Renal cortical epithelial cell (primary cell): ENCODE data around the gene RNU4-1. TPM values are rescaled to one million over a fixed set of nuclear protein-coding genes. Genes with fewer than 3 reads are reported as not detected.
"Not testable (repeated sequence)": the region's sequence is repeated elsewhere in the genome, so short reads cannot be mapped to it uniquely, and the experiment has no call there.

Source experiments
- DNase-seq: peaks from one replicate; pipeline ENCODE4 v3.0.0-alpha.2; 2011; ENCODE audit warnings: low read depth
- total RNA-seq: library from RNA; depleted of rRNA; stranded (reverse); fragments of >200 nt; gene quantifications from 2 replicates; pipeline ENCODE4 v1.2.3, GENCODE V29; 2014

The RNU4-1 gene
- total RNA-seq = under 0.01 TPM in 2 replicates

DNA sequence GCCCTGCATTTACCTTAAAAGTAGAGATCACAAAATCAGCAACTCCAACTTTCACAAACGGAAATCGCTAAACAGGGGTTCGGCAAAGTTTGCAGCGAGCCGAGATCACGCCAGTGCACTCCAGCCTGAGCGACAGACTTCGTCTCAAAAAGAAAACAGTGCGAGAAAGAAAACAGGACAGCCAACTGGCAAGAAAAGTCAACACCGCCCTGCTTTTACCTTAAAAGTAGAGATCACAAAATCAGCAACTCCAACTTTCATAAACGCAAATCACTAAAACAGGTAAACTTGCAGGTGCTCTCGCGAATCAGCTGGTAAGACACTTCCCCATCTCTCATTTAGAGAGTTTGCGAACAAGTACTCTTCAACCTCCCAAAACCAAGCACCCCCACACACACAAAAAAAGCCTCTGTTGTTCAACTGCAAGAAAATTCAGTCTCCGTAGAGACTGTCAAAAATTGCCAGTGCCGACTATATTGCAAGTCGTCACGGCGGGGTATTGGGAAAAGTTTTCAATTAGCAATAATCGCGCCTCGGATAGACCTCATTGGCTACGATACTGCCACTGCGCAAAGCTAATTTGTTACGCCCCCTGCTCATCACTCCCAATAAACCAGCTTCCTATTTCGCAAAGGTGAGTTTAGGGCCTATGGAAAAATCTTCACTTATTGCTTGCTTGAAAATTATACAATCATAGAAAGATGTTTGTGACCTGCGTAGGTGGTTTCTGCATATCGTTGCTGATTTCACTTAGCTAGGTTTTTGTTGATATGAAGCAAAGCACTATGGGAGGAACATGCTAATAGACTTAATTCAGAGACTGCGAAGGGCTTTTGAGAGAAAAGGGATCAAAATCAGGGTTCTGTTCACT, at the start of gene RNU4-1:
Gene RNU4-1, minus strand, starts transcription at position 577 of the 871 bp plus-strand sequence.
- DNase-seq = peak; percentile 95

DNA sequence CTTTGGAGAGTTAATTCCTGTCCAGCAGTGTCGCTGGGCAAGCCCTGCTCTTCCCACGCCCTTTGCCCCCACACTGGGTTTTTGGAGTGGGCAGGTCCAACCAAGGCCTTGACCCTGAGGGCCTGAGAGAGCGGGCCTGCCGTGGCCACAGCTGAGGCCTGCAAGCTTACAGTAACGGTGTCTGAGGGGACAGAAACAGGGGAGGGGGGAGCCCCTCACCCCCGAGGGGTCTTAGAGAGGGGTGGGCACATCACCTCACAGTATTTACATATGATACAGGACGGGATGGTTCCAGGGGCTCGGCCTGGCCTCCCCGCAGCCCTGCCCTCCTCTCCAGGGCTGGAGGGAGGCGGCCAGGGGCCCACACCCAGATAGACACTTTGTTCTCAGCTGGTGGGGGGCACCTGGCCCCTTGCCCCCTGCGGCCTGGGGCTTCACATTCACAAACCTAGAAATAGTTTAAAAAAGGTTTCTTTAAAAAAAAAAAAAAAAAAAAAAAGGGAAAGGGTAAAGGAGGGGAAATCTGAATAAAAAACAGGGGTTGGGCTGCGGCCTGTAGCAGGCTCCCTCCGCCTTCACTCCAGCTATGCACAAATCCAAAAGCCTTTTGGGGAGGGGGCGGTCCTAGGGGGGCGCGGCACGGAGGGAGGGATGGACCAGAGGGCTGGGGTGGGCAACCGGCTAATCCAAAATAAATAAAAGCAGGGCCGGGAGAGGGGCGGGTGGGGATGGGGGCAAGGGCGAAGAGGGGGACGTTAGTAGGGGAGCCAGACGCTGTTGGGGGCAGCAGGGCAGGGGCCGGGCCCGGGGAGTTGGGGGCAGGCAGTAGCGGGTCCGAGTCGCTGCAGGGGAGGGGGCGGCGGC, 49.4 kb upstream of the RNU4-1 start:
- no peak for DNase-seq

DNA sequence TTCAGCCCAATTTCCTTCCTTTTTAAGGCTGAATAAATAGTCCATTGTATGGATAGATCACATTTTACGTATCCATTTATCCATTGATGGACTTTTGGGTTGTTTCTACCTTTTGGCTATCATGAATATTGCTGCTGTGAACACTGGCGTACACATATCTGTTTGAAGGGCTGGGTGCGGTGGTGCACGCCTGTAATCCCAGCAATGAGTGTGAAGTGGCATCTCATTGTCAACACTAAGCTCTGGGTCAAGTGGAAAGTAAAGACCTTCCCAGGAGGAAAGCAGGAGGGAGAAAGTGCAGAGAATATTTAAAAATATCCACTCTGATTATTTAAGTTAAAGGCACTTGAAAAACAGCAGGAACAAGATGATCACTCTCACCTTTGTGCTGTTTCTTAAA, 46.2 kb upstream of the RNU4-1 start:
- DNase-seq = no peak

DNA sequence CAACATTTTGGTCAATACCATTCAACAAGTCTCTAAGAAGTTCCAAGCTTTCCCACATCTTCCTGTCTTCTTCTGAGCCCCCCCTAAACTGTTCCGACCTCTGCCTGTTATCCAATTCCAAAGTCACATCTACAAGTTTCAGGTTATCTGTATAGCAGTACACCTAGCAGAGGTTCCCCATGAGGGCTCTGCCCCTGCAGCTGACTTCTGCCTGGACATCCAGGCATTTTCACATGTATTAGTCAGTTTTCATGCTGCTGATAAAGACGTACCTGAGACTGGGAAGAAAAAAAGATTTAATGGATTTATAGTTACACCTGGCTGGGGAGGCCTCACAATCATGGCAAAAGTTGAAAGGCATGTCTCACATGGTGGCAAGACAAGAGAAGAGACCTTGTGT, 44.7 kb upstream of the RNU4-1 start:
- no peak for DNase-seq

DNA sequence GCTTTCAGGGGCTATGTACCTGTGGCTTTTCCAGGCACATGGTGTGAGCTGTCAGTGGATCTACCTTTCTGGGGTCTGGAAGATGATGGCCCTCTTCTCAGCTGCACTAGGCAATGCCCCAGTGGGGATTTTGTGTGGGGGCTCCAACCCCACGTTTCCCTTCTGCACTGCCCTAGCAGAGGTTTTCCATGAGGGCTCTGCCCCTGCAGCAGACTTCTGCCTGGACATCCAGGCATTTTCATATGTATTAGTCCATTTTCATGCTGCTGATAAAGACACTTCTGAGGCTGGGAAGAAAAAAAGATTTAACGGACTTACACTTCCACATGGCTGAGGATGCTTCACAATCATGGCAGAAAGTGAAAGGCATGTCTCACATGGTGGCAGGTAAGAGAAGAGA, 43.4 kb upstream of the RNU4-1 start:
- not testable (repeated sequence) for DNase-seq

DNA sequence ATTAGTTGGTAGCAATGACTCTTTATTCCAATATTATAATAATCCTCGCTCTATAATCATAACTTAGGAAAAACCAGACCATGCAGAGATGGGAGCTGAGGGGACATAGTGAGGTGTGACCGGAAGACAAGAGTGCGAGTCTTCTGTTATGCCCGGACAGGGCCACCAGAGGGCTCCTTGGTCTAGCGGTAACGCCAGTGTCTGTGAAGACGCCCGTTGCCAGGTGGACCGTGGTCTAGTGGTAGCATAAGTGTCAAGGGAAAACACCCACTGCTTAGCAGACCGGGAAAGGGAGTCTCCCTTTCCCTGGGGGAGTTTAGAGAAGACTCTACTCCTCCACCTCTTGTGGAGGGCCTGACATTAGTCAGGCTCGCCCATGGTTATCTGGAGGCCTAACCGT, 42.4 kb upstream of the RNU4-1 start:
- peak; percentile 47 for DNase-seq

DNA sequence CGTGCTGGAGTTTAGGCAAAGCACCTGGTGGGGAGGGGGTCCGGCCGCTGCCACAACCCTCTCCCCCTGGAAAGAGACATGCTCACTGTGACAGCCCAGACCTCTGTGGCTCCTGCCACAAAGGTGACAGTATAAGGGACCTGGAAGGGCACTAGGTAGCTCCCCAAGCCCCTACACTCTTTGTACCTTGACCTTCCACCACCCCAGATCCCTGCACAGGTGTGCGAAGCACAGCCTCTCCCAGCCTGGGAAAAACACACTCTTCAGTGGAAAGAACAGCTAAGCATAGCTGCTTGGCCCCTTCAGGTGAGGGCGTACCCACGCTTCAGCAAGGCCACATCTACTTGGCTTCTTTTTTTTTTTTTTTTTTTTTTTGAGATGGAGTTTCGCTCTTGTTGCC, 39.5 kb upstream of the RNU4-1 start:
- no peak for DNase-seq

DNA sequence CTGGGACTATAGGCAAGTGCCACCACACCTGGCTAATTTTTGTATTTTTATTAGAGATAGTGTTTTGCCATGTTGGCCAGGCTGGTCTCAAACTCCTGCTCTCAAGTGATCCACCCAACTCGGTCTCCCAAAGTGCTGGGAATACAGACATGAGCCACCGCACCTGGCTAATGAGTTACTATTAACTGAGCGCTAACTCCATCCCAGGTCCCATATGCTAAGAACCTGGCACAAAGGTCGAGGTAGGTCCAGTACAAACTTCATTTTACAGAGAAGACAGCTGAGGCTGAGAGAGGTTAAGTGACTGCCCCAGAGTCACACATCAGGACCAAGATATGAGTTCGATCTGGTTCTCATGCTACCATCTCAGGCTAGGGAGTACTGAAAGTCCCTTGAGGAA, 39.0 kb upstream of the RNU4-1 start:
- no peak for DNase-seq

DNA sequence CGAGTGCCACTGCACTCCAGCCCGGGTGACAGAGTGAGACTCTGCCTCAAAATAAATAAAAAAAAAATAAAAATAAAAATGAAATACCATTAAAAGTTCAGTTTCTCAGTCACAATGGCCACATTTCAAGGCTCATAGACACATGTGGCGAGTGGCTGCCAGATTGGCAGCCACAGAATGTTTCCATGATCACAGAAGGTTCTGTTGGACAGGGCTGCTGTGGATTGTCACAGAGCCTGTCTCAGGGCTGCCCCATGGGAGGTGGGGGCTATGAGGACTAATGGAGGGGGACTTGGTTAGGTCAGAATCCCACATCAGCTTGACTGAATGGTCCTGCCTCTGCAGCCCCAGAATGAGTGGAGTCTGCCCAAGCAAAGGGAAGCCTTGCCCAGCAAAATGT, 38.4 kb upstream of the RNU4-1 start:
- DNase-seq = no peak

DNA sequence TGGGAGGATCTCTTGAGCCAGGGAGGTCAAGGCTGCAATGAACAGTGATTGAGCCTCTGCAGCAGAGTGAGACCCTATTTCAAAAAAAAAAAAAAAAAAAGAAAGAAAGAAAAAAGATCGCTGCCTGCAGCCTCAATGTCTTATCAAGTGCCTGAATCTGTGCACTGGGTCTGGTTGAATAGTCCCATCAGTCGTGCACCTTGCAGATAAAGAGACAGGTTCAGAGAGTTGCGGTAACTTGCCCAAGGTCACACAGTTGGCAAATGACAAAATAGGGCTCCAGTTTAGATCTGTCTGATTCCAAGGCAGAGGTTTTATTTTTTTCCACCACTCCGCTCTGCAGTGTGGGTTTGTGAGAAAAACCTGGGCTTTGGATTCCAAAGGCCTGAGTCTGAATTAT, 35.2 kb upstream of the RNU4-1 start:
- DNase-seq = no peak

DNA sequence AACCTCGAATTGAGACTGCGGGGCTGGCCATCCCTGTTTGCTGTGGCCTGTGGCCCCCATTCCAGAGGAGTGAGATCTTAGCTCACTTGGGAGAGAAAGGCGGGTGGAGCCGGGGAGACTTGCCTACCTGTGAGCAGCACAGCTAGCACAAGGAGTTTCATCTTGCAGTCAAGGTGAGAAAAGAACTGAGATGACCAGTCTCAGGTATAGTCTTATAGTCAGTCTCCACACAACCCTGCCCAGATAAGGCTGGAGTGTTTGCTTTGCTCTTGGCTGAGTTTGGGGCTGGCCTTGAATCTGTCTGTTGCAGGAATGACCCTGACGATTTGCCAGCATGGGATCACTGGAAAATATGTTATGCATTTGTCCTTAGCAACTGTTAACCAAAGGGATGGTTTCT, 34.6 kb upstream of the RNU4-1 start, which contains the start of gene PLA2G1B:
Gene PLA2G1B, minus strand, starts transcription at position 187 of the 400 bp plus-strand sequence. Its CDS starts 26 bp downstream, at position 161.
- no peak for DNase-seq

DNA sequence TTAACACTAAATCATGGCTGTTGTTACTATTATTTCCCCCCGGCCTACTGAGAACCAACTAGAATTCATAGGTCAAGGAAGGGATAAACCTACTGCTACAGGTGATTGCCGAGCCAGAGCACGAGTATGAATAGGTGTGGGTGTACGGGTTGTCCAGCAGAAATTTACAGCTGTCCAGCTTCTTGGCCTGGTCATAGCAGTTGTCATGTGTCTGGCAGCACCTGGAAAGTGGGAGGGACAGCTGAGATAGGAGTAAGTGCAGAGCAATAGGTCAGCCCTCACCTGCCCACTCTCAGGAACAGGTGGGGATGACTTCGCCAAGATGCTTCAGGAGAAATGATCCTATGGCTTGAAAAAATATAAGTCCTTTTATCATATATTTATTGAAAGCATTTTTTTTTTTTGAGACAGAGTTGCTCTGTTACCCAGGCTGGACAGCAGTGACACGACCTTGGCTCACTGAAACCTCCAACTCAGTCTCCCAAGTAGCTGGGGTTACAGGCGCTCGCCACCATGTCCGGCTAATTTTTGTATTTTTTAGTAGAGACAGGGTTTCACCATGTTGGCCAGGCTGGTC, 31.9 kb upstream of the RNU4-1 start:
- DNase-seq = no peak

DNA sequence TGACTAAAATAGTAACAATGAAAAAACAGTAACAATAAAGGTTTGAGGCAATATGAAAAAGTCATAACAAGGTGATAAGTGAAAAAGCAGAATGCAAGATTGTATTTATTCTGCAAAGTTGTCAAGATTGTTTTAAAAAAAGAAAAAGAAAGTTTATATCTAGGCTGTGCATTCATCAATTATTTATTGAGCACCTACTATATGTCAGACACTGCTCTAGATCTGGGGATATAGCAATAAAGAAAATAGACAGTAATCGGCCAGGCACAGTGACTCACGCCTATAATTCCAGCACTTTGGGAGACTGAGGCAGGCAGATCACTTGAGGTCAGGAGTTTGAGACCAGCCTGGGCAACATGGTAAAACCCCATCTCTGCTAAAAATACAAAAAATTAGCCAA, 30.7 kb upstream of the RNU4-1 start:
- no peak for DNase-seq

DNA sequence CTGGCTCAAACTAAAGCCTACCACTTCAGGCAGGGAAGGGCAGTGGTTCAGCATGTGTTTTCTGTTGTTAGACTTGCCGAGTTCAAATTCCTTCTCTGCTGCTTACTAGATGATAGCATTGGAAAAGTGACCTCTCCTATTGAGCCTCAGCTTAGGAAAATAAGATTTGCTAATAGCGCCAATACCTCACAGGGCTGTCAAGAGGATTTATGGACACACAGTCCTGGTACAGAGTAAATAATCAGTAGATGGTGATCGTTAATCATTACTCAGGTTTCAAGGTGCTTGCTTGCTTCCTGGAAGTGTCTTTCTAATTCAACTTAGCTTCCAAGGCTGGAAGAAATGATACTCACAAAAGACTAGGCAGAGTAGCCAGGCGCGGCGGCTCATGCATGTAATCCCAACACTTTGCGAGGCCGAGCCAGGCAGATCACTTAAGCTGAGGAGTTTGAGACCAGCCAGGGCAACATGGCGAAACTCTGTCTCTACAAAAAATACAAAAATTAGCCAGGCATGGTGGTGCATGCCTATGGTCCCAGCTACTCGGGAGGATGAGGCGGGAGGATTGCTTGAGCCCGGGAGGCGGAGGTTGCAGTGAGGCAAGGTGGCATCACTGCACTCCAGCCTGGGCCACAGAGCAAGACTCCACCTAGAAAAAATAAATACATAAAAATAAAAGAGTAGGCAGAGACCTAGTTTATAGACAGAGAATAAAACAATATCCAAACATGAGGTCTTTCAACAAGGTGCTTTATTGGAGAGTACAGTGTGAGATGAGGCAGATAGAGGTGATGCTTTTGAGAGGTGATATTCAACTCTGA, 28.6 kb upstream of the RNU4-1 start:
- DNase-seq = peak; percentile 97

DNA sequence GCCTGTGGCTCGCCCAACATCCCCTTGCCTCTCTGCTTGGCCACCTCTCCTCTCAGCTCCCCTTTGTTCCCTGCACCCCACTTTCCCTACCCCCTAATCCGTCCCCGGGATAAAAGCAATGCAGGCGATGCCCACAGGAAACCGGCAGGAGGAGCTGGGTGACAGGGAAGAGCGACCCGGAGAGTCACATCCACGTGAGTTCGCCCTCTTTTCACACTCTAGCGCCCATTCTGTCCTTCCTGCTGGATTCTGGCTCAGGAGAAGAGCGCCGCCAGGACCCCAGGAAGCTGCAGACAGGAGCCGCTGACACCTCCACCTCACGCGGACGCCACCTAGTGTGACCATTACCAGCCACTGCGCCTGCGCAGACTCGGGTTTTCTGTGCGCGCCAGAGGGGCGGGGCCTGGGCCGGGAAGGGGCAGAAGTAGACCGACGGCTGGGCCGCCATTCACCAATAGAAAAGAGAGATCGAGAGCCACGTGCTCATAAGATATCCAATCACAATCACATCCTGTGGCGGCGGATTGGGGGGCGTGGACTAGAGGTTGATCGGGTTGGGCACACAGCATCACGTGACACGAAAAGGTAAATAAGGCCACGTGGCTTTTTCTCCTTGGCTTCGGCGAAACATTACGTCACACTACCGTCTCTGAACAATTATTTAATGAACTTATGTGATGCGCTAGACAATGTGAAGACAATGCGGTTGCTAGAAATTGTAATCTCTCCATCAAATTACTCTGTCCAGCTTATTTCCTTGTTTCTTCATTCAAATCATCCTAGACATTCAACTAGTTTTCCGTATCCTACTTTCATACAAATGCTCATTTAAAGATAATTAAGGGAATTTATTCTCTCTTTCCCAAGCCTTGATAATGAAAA, 24.4 kb upstream of the RNU4-1 start:
- DNase-seq = peak; percentile 98

DNA sequence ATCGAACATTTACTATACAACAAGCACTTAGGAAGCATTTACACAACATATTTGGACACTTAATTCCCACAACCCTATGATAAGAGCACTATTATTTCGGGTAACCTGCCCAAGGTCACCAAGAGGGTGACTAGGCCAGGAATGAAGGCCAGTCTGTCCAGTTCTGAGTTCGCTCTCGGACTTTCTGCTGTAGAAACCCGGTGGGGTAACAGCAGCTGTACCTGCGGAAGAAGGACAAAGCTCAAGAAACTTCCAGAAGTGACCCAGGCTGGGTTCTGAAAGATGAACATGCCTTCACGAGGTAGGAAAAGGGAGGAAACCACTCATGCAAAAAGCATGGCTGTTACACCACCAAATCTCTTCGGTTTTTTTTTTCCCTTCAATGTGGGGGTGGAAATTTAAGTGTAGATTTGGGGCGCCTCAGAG, 23.8 kb upstream of the RNU4-1 start:
- peak; percentile 32 for DNase-seq

DNA sequence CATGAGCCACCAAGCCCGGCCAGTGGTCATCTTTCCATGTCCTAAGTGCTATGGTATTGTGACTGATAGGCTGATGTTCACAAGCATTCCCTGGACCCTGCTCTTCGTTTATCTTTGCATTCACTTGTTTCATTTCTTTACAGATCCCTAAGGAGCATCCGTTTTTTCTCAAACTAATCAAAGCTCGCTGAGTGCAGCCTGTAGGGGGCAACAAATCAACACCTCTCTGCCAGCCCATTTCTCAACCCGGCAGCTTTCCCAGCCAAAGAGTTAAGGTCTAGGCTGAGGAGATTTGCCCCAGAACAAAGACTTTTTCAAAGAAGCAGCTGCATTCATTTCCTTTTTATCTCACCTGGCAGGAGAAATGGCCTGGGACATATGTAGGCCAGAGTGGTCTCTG, 21.2 kb upstream of the RNU4-1 start:
- DNase-seq = no peak

DNA sequence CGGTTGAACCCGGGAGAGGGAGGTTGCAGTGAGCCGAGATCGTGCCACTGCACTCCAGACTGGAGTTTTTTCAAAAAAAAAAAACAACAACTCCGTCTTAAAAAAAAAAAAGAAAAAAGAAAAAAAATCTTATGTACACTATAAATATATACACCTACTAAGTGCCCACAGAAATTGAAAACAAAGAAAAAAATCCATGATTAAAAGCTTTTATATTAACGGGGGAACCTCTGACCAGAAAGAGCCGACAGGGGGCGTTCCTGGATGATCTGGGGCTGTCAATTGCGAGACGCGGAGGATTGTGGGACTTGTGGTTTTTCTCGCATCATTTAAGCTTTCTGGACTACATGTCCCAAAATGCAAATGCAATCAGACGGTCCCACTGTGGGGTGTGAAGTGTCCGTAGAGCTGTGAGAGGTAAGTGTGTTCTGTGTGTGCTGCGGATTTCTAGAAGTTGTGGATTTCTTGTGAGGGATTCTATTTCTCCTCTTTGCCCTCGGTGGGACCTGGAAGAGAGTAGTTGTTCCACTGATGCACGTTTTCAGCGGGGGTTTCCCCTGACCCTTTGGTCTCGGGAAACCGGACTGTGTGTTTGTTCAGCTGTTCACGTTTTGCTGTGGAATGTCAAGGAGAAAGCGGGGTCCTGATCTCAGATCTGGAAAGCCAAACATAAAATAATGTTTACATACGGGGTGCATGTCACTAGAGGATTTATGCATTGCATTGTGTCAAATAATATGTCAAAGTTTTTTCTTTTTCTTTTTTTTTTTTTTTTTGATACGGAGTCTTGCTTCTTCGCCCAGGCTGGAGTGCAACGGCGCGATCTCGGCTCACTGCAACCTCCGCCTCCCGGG, 9.2 kb upstream of the RNU4-1 start, which contains the start of gene SIRT4:
Gene SIRT4, plus strand, starts transcription at position 360 of the 854 bp plus-strand sequence. CDS start 1,241 bp downstream, outside the sequence.
- DNase-seq = peak; percentile 95

DNA sequence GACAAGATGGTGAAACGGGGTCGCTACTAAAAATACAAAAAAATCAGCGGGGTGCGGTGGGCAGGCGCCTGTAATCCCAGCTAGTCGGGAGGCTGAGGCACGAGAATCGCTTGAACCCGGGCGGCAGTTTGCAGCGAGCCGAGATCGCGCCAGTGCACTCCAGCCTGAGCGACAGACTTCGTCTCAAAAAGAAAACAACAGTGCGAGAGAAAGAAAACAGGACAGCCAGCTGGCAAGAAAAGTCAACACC, 701 bp downstream of the RNU4-1 start:
- DNase-seq = no peak
